Stimulated activated CD4-positive, alpha-beta T cell treated with anti-CD3 and anti-CD28 coated beads, Interleukin-4, amount 100 ng/mL, for 24 hours (primary cell): ENCODE data around the gene CHRND.
"Not testable (repeated sequence)": the region's sequence is repeated elsewhere in the genome, so short reads cannot be mapped to it uniquely, and the experiment has no call there.

Experiments
- DNase-seq: peaks from one replicate; pipeline ENCODE4 v3.0.0-alpha.2; 2020

Gene CHRND

DNA sequence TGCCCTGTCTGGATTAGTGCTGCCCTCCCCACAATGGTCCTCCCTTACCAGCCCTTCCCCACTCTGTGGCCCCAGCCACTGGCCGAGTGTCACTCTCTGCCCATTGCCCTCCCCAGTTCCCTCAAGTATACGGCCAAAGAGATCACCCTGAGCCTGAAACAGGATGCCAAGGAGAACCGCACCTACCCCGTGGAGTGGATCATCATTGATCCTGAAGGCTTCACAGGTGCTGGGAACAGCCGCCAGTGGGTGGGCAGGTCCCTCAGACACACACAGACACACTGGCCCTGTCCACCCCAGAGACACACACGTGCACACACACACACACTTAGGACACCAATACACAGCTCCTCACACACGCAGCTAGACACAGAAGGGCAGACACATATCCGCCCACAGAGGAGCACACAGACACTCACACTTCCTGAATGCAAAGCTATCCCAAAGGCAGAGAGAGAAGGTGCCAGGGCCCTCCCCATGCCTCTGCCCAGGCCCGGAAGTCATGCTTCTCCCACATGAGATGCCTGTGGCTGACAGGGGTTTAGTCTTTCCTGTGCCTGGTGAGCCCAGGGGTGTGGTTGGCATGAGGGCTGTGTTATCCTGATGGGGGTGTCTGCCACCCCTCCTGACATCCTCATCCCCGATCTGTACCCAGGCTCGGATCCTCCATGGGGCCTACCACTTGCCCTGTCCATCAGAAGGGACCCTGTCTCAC, 2.9 kb downstream of the CHRND start:
- DNase-seq, result no peak

GRCh38 chr2:232529806-232530547, 4.0 kb downstream of the CHRND start:
- DNase-seq, result no peak

DNA sequence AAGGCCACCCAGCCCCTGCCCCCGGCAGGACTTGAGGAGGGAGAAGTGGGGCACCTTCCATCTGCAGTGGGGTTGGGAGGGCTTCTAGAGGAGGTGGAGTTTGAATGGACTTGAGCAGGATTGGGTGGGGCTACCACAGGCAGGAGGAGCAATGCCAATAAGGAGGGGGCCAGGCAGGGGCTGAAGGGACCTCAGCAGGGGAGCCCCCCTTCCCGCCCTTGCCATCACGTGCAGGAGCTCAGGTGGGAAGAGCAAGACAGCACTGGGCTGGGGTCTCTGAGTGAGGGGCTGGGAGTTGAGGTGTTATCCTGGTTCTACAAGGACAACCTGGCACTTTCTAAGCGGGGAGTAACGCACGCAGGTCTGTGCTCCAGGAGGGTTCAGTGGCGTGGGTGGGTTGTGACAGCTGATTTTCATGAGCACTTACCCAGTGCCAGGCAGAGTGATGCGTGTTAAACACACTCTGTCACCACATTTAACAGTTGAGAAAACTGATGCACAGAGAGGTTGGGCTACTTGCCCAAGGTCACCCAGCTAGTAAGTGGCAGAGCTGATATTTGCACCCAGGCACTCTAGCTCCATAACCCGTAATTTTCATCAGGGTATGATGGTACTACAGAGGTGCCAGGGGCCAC, 4.8 kb downstream of the CHRND start:
- DNase-seq, result no peak

DNA sequence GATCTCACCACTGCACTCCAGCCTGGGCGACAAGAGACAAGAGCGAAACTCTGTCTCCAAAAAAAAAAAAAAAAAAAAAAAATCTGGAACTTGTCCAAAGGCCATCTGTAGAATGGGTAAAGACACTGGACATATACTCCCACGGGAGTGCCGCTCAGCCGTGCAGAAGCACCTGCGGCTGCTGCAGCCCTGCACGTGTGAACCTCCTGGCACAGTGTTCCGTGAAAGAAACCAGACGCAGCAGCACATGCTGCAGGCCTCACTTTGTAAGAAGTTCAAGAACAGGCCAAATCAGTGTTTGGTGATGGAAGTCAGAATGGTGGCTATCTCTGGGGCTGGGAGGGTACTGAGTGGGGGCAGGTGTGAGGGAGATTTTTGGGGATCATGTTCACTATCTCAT, 6.5 kb downstream of the CHRND start:
- no peak for DNase-seq

GRCh38 chr2:232532821-232533220, 6.9 kb downstream of the CHRND start:
- not testable (repeated sequence) for DNase-seq

- no peak for DNase-seq
These were observed 8.2 kb downstream of the CHRND start for GRCh38 chr2:232533944-232534710.

DNA sequence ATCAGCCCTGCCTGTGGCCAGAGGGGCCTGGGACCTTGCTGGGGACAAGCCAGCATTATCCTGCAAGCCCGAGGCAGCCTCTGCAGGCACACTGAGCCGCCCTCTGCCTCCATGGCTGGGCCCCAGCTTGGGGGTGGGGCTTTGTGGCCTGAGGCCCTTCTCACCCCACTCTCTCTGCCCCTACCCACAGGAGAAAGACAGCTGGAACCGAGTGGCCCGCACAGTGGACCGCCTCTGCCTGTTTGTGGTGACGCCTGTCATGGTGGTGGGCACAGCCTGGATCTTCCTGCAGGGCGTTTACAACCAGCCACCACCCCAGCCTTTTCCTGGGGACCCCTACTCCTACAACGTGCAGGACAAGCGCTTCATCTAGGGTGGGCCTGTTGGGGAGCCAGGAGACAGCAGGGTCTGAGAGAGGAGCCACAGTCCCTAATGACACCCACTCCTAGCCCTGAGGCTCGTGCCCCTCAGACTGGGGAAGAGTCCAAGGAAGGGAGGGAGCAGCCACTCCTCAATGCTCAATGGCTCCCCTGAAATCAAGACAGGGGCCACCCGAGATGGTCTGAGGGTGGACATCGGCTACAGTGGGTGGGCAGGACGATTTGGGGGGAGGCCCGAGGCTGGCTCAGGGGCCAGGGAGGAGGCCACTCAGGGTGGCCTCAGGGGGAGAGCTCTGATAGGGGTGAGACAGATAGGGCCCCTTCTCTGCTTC, 9.1 kb downstream of the CHRND start:
- DNase-seq, result no peak

DNA sequence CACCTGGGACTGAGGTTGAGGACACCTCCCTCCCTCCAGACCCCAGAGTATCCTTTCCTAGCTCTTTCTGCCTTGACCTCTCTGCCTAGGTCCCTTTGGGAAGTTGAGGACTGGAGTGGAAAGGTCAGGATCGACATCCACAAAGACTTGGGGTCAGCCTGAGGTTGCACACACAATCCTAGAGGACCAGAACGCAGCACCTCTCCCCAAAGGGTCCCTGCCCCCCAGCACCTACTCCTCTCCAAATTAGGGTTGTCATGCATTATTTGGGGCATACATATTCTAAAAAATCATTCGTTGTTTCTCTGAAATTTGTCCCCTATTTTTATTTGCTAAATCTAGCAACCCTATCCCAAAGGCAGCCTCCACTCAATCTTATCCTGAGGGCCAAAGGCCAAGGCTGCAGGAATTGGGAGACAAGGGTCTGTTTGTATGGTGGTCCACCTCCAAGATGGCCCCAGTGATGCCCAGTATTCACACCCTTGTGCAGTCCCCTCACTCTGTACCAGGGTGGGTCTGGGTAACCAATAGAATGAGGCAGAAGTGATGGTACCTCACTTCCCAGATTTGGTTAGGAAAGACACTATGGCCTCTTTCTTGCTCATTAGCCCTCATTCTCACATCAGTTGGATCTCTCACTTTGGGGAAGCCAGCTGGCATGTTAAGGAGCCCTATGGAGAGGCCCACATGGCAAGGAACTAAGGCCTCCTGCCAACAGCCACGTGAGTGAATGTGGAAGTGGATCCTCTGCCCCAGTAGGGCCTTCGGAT, 10.0 kb downstream of the CHRND start:
- no peak for DNase-seq

GRCh38 chr2:232537079-232537478, 11.1 kb downstream of the CHRND start:
- no peak for DNase-seq

DNA sequence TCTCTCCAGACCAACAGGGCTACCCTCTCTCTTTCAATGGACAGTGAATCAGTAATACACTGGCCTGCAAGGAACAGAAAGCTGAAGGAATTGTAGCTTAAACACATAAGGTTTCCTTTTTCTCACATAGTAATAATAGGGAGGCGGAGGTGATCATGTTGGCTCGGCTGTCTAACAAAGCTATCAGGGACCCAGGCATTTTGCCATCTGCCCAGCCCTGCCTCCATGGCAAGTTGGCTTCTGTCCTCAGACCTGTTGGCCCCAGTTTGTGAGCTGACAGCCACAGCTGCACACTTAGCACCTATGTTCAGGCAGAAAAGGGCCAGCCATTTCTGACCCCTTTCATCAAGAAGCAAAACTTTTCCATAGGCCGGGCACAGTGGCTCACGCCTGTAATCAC, 11.5 kb downstream of the CHRND start:
- no peak for DNase-seq

GRCh38 chr2:232538671-232539070, 12.7 kb downstream of the CHRND start:
- no peak for DNase-seq

GRCh38 chr2:232539298-232540231, 13.6 kb downstream of the CHRND start, which contains the start of gene CHRNG:
CHRNG (plus strand) TSS chr2:232539692; CDS start chr2:232539748, 56 bp downstream.
- no peak for DNase-seq

DNA sequence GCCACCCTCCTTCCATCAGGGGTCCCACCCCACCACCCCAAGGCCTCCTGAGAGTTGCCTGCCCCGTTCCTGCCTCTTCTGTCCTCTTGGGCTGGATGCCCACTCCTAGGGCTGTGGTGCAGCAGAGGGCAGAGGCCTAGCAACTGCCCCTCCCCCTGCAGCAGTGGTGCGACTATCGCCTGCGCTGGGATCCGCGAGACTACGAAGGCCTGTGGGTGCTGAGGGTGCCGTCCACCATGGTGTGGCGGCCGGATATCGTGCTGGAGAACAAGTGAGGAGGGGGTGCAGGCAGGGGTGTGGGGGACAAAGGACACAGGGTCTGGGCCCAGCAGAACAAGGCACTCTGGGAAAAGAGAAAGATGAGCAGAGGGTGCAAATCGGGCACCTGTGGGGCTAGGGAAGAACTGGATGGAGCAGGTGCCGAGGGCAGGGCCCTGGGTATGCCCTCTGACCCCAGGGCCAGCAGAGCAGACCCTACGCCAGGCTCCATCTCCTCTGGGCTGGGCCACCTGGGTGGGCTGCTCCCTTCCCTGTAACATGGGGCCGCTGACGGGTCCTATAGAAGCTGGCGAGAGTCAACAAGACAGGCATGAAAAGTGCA, 14.6 kb downstream of the CHRND start:
- DNase-seq, result no peak

DNA sequence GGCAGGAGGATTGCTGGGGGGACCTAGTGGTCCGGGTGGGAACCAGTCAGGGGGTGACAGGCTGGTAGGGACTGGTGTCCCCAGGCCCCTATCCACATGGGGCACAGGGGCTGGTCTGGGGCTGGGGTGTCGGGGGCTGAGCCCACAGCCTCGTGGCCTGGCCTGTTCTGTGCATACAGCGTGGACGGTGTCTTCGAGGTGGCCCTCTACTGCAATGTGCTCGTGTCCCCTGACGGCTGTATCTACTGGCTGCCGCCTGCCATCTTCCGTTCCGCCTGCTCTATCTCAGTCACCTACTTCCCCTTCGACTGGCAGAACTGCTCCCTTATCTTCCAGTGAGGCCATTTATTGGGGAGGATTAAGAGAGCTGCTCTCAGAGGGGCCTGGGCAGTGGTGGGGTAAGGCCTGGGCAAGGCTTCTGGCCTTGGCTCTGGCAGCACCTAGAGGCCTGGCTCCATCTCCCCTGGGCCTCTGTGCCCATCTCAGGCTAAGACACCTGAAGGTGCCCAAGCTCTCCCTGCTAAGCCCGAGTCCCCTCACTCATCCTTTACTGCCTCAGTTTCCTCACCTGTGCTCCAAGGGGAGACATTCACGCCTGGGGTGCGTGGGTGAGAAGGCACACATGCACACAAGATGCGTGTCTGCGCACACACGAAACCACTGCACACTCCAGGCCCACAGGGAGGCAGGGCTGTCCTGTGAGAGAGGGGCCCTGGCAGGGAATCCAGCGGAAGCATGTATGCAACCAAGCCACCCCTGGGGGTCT, 15.4 kb downstream of the CHRND start:
- no peak for DNase-seq

- no peak for DNase-seq
These were observed 16.2 kb downstream of the CHRND start for GRCh38 chr2:232541961-232542714.

DNA sequence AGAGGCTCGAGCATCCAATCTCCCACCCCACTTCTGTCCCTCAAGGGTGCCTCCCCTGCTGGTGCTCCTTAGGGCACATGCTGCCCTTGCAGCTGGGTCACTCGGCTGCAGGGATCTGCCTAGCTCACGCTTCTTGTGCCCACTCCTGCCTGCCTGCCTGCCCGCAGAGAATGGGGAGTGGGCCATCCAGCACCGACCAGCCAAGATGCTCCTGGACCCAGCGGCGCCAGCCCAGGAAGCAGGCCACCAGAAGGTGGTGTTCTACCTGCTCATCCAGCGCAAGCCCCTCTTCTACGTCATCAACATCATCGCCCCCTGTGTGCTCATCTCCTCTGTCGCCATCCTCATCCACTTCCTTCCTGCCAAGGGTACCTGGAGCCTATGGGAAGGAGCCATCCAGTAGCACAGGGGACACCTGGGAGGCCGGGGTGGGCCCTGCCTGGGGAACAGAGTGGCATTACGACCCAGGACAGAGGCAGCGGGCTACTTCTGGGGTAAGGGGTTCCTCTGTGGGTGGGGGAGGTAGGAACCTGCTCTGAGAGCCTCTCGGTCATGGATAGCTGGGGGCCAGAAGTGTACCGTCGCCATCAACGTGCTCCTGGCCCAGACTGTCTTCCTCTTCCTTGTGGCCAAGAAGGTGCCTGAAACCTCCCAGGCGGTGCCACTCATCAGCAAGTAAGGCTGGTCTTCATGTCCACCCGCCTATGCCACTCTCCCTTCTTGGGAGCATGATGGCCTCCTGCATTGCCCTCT, 16.9 kb downstream of the CHRND start:
- no peak for DNase-seq

DNA sequence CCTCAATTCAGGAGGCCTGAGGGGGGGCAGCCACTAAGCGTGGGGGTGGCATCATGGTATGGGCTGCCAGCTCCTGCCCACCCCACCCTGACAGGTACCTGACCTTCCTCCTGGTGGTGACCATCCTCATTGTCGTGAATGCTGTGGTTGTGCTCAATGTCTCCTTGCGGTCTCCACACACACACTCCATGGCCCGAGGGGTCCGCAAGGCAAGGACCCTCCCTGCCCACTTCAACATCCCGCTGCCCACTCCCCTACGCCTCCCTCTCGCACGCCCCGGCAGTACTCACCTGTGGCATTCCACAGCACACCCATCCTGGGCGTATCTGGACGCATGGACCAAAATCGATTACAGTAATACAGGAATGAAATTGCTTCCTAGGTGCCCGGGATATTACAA, 17.5 kb downstream of the CHRND start:
- DNase-seq, result no peak
